Fibroblast of skin of left biceps (primary cell): ENCODE data around the gene TRAF3IP1.
"Not testable (repeated sequence)": the region's sequence is repeated elsewhere in the genome, so short reads cannot be mapped to it uniquely, and the experiment has no call there.

ENCODE experiments used
- DNase-seq, 2 experiments: peaks; one replicate each; pipeline ENCODE4 v3.0.0-alpha.2; 2013; ENCODE audit warnings: low read depth in 2 of 2

Gene TRAF3IP1

DNA sequence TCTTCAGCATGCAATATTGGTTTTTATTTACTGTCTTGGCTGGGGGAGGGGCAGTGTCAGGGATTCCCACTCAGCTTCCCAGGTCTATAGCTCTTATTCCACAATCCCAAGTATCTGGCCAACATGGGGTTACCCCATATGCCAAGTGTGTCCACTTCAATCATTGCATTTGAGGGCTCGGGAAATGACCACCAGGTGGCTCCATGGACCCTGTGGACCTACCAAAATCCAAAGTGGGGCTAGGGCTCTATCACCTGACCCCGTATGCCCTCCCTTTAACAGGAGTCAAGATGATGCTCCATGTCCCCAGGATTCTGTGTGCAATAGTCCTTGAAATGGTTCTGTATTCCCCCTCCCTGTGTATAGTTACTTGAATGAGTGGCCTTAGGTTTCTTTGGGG lies 12.1 kb upstream of the TRAF3IP1 start:
- no peak for DNase-seq

DNA sequence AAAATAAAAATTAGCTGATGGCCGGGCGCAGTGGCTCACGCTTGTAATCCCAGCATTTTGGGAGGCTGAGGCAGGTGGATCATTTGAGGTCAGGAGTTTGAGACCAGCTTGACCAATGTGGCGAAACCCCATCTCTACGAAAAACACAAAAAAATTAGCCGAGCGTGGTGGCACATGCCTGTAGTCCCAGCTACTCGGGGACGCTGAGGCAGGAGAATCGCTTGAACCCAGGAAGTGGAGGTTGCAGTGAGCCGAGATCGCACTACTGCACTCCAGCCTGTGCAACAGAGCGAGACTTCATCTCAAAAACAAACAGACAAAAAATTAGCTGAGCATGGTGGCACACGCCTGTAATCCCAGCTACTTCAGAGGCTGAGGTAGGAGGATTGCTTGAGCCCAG lies 9.6 kb upstream of the TRAF3IP1 start:
- DNase-seq = not testable (repeated sequence)

DNA sequence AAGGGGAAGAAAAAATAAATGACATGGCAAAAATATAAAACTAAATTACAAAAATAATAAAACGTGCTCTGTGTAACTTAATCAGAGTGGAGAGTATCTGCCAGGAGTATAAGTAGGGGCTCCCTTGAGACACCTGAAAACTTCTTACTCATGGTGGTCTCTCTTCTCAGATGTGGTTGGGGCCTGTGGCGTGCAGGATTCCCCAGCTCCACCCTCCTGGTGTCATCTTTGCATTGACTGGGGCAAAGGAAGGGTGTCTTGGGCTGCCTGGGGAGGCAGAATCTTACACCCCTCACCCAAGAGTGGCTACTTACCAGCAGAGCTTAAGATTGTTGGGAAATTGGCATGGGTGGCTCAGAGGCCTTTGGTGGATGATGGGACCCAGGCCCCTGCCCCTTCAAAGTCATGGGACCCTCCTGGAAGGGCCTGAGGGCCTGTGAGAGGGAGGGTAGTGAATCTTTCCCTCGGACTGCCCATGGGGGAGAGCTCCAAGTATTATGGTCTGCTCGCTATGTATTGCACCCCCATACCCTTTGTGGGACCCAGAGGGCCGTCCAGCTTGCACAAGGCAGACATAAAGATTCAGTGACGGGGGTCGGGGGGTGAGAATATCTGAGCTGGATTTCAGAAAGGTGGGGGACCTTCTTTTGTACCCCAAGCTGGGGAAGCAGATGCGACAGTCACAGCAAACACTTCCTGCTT lies 6.9 kb upstream of the TRAF3IP1 start:
- DNase-seq = no peak

DNA sequence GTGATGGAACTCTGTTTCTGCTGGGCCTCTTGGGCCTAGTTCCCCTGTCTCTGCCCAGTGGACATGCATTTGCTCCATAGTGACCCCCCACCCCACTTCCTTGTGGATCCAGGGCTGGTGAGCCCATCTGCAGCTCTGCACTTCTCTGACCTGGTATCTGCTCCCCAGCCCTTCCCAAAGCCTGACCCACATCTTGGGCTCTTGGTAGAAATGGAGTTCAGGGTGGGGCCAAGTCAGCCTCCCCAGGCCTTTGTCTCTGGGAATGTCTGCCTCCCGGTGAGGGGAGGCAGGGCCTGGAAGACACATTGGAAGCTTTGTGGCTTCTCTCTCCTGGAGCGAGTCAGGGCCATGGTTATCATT lies 6.3 kb upstream of the TRAF3IP1 start:
- no peak for DNase-seq

DNA sequence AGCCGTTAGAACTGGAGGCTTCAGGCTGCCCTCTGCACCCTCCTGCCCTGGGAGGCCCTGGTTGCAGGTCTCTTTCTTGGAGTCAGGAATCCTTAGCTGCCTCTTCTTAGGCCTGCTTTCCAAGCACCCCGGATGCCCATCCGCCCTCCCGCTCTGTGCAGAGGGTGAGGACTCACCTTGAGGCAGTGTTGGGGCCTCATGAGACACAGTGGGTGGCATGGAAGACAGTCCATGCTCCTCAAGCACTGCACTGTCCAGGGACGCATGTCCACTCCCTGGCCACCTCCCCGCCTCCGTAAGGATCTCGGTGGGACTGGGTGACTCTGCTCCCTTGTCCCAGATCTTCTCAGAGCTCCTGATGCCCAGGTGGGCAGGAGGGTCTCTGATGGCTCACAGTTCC lies 5.7 kb upstream of the TRAF3IP1 start:
- DNase-seq = no peak

DNA sequence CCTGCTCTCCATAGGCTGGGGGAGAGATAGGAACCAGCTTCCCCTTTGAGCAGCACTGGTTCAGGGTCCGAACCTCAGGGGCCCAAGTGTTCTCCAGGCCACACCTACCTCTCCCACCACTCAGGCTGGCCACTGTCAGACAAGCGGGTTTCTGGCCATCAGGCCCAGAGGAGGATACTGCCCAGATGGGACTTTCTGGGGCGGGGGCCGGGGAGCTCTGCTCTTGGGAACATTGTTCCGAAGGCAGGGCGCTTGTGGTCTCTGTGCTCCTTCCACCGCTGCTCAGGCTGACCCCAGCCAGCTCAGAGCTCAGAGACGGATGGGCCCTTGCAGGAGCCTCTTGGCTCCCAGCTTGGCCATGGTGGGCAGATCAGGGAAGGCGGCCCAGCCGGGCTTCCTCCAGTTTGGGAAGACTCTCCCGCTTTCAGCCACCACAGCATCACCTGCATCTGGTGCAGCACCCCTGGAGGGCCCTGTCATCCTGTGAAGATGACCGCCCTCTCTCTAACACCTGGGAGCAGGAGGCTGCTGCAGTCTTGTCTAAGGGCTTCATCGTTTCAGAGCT lies 5.2 kb upstream of the TRAF3IP1 start:
- DNase-seq = no peak

DNA sequence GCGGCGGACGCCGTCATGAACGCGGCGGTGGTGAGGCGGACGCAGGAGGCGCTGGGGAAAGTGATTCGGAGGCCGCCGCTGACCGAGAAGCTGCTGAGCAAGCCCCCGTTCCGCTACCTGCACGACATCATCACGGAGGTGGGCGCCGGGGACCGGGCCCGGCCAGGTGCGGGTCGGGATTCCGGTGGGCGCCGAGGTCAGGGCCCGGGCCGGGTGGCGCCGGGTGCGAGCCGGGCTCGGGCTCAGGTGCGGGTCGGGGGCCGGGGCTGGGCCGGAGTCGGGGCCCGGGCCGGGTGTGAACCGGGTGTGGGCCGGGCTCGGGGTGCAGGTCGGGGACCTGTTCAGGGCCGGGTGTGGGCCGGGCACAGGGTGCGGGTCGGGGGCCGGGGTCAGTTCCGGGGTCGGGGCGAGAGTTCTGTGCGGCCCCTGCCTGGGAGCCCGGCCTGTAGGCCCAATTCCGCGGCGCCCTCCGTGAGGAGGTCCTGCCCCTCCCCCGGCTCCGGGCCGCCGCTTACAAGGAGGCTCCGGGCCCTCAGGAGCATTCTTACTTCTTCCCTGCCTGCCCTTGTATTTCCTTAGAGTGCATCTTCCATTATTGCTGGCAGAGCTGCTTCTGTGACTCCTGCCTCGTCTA lies 447 bp downstream of the TRAF3IP1 start:
- DNase-seq = no peak

DNA sequence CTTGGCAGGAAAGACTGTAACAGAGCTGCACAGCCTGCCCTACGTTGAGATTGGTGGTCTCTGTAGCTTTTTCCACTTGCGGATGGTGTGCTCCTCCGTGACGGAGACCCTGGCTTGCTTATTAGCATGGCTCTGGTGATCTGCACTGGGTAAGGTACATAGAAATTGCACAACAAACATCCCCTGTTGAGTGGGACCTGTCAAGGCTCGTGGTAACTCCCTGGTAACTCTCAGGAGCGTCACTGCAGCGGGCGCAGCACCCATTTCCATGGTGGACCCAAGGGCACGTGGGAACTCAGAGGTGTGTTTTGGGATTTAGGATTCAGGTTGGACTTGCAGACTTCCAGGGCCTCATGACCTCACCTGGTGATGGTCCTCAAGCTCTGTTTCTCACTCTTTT lies 1.1 kb downstream of the TRAF3IP1 start:
- no peak for DNase-seq

DNA sequence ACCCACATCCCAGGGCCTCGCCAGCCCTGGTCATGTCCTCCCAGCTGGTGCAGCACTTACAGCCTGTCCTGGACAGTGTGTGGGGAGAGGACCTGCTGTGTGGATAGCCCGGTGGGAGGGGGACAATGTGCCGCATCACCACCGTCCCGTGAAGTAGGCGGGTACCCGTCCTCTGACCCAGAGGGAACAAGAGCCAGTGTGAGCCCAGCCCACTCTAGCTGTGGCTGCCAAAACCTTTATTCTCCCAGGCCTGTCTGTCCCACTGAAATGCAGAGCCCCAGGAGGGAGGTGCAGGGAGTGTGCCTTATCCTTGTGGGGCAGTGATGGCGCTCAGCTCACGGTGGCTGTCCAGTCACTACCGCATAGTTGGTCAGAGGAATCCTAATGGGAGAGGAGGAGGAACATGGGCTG lies 1.7 kb downstream of the TRAF3IP1 start:
- DNase-seq = no peak

DNA sequence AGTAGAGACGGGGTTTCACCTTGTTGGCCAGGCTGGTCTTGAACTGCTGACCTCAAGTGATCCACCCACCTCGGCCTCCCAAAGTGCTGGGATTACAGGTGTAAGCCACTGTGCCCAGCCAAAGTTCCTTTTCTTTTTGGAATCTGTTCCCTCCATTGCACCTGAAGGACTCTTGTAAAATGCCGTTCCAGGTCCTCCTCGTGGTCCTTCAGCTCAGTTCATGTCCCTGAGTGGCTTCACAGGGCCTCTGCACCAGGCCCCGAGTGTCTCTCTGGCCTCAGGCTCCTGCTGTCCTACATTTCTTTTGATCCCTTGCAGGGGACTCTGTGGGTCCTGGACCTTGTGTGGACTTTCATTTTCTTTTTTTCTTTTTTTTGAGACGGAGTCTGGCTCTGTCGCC lies 3.9 kb downstream of the TRAF3IP1 start:
- DNase-seq = not testable (repeated sequence)

DNA sequence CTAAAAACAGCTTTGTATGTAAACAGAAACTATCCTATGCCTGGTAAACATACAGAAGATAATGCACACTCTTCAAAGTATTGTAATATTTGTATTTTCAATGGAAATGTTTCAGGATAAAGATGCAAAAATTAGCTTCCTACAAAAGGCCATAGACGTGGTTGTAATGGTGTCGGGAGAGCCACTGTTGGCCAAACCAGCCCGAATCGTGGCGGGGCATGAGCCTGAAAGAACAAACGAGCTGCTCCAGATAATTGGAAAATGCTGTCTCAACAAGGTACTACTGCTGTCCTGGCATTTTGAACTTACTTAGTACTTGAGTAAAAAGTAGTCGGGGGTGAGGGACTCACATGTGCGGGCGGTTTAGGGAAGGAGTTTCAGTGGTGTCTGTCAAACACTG lies 5.4 kb downstream of the TRAF3IP1 start:
- no peak for DNase-seq

DNA sequence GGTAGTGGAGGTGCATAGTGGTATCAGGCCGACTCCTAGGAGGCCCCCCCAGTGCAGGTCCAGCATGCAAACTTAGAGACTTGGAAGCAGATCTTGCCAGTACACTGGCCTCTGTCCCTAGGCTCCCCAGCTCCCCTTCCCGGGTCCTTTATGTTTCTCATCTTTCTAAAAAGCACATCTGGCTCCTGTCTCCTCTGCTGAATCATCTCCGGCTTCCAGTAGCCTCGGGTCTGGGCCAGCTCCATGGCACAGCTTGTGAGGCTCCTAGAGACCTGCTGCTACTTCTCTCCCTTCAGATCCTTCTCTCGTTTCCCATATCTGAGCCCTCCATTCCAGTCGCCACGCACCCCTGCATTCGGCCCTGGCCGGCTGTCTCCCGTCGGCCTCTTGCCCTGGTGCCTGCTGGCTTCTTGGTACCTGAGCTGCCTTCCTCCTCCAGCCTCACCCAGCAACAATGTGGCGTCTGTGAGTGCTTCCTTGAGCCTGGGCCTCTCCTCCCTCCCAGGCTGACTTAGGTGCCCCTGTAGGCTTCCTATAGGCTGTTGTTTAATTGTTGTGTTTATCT lies 6.6 kb downstream of the TRAF3IP1 start:
- no peak for DNase-seq

DNA sequence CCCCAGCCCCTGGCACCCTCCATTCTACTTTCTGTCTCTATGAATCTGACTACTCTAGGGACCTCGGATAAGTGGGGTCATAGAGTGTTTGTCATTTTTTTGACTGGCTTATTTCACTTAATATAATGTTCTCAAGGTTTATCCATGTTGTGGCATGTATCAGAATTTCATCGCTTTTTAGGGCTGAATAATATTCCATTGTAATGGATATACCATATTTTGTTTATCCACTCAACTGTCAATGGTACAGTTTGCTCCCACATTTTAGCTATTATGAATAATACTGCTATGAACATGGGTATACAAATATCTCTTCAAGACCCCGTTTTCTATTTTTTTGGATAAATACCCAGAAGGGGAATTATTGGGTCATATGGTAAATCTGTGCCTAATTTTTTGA lies 7.4 kb downstream of the TRAF3IP1 start:
- DNase-seq = no peak

DNA sequence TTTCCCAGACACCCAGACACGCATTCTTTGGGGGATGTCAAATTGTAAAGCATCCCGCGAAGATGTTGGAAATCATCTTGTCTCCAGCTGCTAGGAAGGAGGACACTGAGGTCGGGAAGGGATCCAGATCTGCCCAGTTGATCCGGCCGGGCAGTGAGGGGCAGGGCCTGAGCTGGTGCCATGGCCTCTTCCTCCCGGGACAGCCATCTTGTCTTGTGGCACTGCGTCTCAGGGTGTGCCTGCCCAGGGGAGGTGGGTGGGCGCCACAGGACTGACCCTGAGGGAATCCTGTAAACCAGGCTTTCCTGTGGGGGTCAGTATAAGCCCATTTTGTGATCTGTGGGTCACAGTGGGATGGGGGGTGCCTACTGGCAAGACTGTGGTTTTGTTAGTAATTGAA lies 10.1 kb downstream of the TRAF3IP1 start:
- DNase-seq = no peak

DNA sequence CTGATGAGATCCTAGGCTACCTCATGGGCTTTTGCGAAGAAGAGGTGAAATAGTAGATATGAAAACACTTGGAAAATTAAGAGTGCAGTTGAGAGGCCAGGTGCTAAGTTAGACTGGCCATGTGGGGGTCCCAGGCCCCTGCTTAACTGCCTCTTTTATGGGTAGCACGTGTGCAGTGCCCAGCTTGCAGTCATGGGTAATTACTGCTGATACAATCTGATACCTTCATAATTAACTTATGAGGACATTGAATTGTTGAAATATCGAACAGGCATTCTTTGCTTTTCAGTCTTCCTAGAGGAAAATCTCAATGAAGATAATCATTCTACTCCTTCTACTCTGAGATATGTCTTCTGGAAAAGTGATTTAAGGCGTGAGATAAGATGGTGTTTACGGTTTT lies 11.6 kb downstream of the TRAF3IP1 start:
- DNase-seq = no peak

DNA sequence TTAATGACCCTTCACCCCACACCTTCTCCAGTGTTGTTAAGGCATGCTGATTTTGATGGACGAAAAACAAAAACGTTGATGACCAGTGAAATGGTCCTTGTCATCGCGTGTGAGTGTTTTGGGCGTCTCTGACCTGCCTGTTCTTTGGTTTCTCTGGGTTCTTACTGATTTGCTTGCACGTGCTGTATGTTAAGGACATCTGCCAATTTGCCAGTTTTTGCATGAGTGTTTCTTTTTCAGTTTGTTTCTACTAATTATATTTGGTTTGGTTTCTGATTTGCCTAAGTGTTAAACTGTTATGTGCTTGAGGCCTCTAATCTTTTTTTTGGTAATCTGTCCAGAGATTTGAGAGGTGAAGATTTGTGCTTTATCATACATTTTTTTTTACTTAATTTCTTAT lies 14.6 kb downstream of the TRAF3IP1 start:
- no peak for DNase-seq

DNA sequence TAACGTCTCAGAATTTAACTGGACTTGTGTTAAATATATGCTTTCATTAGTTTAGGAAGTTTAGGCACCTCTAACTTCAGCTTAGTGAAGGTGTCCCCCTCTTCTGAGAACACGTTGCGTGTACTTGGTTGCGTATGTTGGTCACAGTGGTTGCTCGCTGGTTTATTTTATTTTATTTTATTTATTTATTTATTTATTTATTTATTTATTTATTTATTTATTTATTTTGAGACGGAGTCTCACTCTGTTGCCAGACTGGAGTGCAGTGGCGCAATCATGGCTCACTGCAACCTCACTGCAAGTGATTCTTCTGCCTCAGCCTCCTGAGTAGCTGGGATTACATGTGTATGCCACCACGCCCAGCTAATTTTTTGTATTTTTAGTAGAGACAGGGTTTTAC lies 15.3 kb downstream of the TRAF3IP1 start:
- not testable (repeated sequence) for DNase-seq

DNA sequence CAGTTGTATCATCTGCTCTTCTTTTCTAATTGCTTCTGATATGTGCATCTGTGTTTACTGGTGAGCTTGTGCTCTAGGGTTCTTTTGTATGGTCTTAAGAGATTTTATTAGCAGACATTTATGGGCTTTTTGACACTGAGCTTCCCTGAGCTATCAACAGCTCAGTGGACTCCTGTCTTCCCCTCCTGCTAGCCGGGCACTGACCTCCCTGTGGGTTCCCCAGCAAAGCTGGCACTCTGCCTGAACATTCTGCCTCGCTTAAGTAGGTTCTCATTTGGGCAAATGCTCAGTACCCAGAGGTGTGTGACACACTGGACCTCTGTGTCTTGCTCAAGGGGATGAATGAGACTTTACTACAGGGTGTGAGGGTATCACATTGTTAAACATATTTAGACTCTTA lies 15.8 kb downstream of the TRAF3IP1 start:
- no peak for DNase-seq

DNA sequence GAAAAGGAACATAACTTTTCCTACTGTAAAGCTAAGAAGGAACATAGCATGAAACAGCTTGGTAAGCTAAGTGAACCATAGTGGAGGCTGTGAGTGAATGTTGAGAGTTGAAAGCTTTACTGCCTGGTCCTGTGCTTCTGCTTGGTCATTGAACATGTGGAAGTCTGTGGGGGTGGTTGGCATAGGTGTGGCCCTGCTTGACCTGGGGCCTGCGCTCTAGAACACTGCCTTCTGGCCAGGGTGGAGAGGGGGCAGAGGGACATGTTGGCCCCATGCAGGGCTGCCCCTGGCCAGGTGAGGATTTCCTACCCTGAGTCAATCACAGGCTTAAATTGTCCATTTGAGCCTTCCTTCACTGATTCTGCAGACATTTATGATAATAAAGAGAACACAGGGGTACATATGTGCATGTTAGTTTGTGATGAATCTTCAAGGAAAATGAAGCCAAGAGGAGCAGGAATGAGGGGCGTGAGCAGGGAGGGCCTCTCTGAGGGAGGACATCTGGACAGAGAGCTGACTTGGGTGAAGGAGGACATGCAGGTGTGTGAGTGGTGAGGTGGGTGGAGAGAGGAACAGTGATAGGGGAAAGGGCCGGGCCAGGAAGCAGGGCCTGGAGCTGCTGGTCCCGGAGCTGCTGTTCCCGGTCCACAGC lies 16.6 kb downstream of the TRAF3IP1 start:
- DNase-seq = no peak

DNA sequence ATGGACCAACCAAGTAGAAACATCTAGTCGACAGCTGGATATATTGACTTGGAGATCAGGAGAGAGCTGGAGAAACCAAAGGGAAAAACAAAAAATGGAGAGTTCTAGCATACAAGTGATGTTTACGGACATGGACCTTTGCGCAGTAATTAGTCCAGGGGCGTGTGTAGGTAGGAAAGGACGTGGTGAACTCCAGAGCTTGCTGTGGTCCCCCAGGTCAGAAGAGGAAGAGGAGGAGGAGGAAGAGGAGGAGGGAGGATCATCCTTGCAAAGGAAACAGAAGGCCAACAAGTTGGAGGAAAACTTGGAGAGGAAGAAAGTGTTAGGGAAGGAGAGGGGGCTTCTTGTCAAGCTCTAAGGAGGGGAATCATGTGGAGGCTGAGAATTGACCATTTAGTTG lies 17.5 kb downstream of the TRAF3IP1 start:
- DNase-seq = no peak

DNA sequence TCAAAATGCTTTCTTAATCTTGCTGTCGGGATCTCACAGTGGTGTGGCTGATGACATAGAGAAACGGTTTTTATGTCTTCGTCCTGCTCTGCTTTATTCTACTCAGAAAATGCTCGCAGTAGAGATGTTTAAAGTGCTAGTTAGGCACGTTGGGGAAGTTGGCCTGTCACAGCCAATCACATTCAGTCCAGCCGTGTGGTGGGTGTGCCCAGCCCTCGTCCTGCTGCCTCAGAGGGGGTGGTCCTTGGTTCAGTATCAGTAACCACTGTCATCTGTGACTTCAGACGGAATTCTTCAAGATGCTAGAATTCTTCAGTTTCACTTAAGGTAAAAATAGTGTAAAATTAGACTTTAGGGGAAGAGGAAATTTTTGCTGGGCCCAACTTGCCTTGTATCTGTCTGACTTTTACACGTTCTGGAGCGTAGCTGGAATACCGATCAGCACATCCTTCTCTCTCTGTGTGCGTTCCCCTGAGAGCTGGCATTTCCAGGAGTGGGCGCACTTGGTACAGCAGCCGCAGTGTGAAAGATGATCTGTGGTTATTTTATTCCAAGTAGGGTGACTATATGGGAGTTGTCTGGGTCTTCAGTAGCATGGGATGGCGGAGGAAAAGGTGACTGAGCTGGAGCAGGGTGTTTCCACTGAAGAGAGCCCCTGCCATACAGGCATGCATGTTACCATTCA lies 18.5 kb downstream of the TRAF3IP1 start:
- DNase-seq = no peak

DNA sequence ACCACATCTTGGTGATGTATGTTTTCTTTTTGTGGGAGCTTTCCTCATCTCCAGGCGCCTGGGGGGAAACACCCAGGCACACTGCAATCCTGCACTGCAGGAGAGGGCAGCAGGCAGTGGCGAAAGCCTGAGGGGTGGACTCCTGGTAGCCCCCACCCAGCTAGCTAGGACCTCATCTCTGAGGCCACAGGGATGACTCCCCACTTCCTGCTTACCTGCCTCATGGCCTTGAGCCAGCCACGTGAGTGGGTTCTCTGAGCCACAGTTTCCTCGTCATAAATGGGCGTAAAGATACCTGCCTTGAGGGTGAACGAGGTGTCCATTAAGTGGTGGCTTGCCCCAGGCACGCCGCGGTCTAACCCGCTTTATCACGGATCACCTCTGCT lies 19.1 kb downstream of the TRAF3IP1 start:
- DNase-seq = no peak
